GM23338 (cell line): ENCODE results near the gene CACNG7. TPM values are rescaled to one million over a fixed set of nuclear protein-coding genes. Genes with fewer than 3 reads are reported as not detected.

Experiments used
- ATAC-seq: fragments of 200-7000 bp; cut with Tn5 transposase; 3 replicates; pipeline ENCODE4 v1.9.1; 2020
- DNase-seq: peaks from one replicate; pipeline ENCODE4 v3.0.0-alpha.2; 2015; ENCODE audit warnings: low spot score
- H2AFZ ChIP-seq: fragments of 200-600 bp; sonication (generic); 2 replicates; pipeline ENCODE4 v1.8.0; 2016; ENCODE audit warnings: antibody characterized with exemption, mild to moderate bottlenecking, moderate library complexity
- H3F3A ChIP-seq: fragments of 200-600 bp; sonication (generic); replicated peaks from 2 replicates; pipeline ENCODE4 v1.8.0; 2017; ENCODE audit warnings: antibody characterized with exemption, mixed run types, low read depth
- H3K27ac ChIP-seq: fragments of 200-600 bp; sonication (generic); 2 replicates; pipeline ENCODE4 v1.6.1; 2016; ENCODE audit warnings: low read depth
- H3K27me3 ChIP-seq: fragments of 200-600 bp; sonication (generic); 2 replicates; pipeline ENCODE4 v1.8.0; 2016; ENCODE audit warnings: mild to moderate bottlenecking, mixed run types, moderate library complexity; ENCODE audit not compliant: insufficient read depth
- H3K36me3 ChIP-seq: fragments of 200-600 bp; sonication (generic); 2 replicates; pipeline ENCODE4 v1.8.0; 2016; ENCODE audit warnings: mild to moderate bottlenecking; ENCODE audit not compliant: insufficient read depth
- H3K4me1 ChIP-seq: fragments of 200-600 bp; sonication (generic); 2 replicates; pipeline ENCODE4 v1.8.0; 2016; ENCODE audit warnings: mild to moderate bottlenecking, moderate library complexity; ENCODE audit not compliant: insufficient read depth
- H3K4me2 ChIP-seq: fragments of 200-600 bp; sonication (generic); 2 replicates; pipeline ENCODE4 v1.7.1; 2017; ENCODE audit warnings: mixed run types
- H3K4me3 ChIP-seq: fragments of 200-600 bp; sonication (generic); 2 replicates; pipeline ENCODE4 v1.6.1; 2016; ENCODE audit warnings: mixed run types
- H3K79me2 ChIP-seq: fragments of 200-600 bp; sonication (generic); replicated peaks from 2 replicates; pipeline ENCODE4 v1.8.0; 2017; ENCODE audit warnings: mild to moderate bottlenecking; ENCODE audit not compliant: insufficient read depth
- H3K9me2 ChIP-seq: fragments of 200-600 bp; sonication (generic); 2 replicates; pipeline ENCODE4 v1.8.0; 2017; ENCODE audit not compliant: insufficient read depth
- H4K20me1 ChIP-seq: fragments of 200-600 bp; sonication (generic); replicated peaks from 2 replicates; pipeline ENCODE4 v1.8.0; 2017; ENCODE audit warnings: mild to moderate bottlenecking; ENCODE audit not compliant: insufficient read depth
- H3K27ac Mint-ChIP-seq: 2 replicates; pipeline ENCODE4 v1.8.0; 2020; ENCODE audit warnings: inconsistent platforms, mild to moderate bottlenecking, moderate library complexity, mixed read lengths
- H3K27me3 Mint-ChIP-seq: 3 replicates; pipeline ENCODE4 v1.8.0; 2022; ENCODE audit warnings: low read depth, mild to moderate bottlenecking, moderate library complexity, mixed read lengths, inconsistent platforms; ENCODE audit not compliant: insufficient read depth, poor library complexity
- H3K36me3 Mint-ChIP-seq: 3 replicates; pipeline ENCODE4 v1.8.0; 2021; ENCODE audit warnings: low read depth, mild to moderate bottlenecking, inconsistent platforms, moderate library complexity, mixed read lengths
- H3K4me1 Mint-ChIP-seq: 3 replicates; pipeline ENCODE4 v1.8.0; 2020; ENCODE audit warnings: mild to moderate bottlenecking, inconsistent platforms, mixed read lengths
- H3K4me3 Mint-ChIP-seq: 3 replicates; pipeline ENCODE4 v1.8.0; 2021; ENCODE audit warnings: moderate library complexity, mild to moderate bottlenecking, inconsistent platforms, mixed read lengths
- H3K9me3 Mint-ChIP-seq: 3 replicates; pipeline ENCODE4 v1.8.0; 2020; ENCODE audit warnings: moderate library complexity, mild to moderate bottlenecking, inconsistent platforms, mixed read lengths
- CREB1 ChIP-seq: fragments of 250-450 bp; sonication (Bioruptor Pico); IDR thresholded peaks from 2 replicates; pipeline ENCODE4 v1.5.0; 2020; ENCODE audit warnings: low read depth, mild to moderate bottlenecking, moderate library complexity
- EZH2 ChIP-seq: fragments of 200-600 bp; sonication (generic); IDR thresholded peaks from one replicate; pipeline ENCODE4 v1.8.0; 2017; ENCODE audit warnings: antibody characterized with exemption, mild to moderate bottlenecking, low read depth; ENCODE audit not compliant: unreplicated experiment
- EZH2phosphoT487 ChIP-seq: fragments of 200-600 bp; sonication (generic); IDR thresholded peaks from one replicate; pipeline ENCODE4 v1.8.1; 2018; ENCODE audit warnings: antibody characterized with exemption; ENCODE audit not compliant: unreplicated experiment
- JUNB ChIP-seq: IDR thresholded peaks from one replicate; pipeline ENCODE4 v1.6.1; 2016; ENCODE audit warnings: antibody characterized with exemption; ENCODE audit not compliant: unreplicated experiment
- NANOG ChIP-seq: IDR thresholded peaks from 2 replicates; pipeline ENCODE4 v1.6.1; 2016; ENCODE audit warnings: antibody characterized with exemption, borderline replicate concordance
- POLR2AphosphoS5 ChIP-seq: IDR thresholded peaks from 2 replicates; pipeline ENCODE4 v1.6.1; 2016; ENCODE audit warnings: antibody characterized with exemption, low read depth
- STAT1 ChIP-seq: IDR thresholded peaks from one replicate; pipeline ENCODE4 v1.6.1; 2016; ENCODE audit warnings: antibody characterized with exemption; ENCODE audit not compliant: unreplicated experiment
- ZNF114 ChIP-seq: fragments of 250-450 bp; sonication (Bioruptor Pico); IDR thresholded peaks from 2 replicates; pipeline ENCODE4 v1.5.0; 2020; ENCODE audit warnings: mild to moderate bottlenecking, moderate library complexity
- ZNF331 ChIP-seq: fragments of 250-450 bp; sonication (Bioruptor Pico); IDR thresholded peaks from 2 replicates; pipeline ENCODE4 v1.5.0; 2020; ENCODE audit warnings: low read depth, mild to moderate bottlenecking, moderate library complexity
- polyA plus RNA-seq: library from polyadenylated mRNA; unstranded; fragments of >200 nt; fragmentation: Nextera tagmentation; extraction: Ambion mirVana; gene quantifications from 2 replicates; pipeline ENCODE4 v1.2.1, GENCODE V29; 2016
- total RNA-seq: library from RNA; depleted of rRNA; stranded (reverse); fragments of >200 nt; shearing (Covaris generic); gene quantifications from 2 replicates; pipeline ENCODE4 v1.2.3, GENCODE V29; 2014
- TF ChIP-seq, protein P1 (sequence below): fragments of 250-450 bp; sonication (Bioruptor Pico); IDR thresholded peaks from 2 replicates; pipeline ENCODE4 v1.5.0; 2020; ENCODE audit warnings: mild to moderate bottlenecking, moderate library complexity
- TF ChIP-seq, protein P2 (sequence below), 2 experiments: fragments of 200-600 bp in 1 of 2; sonication (generic) in 1 of 2; conservative IDR thresholded peaks; 2 replicates each; pipeline versions ENCODE4 v1.5.1 to v1.6.1; 2016 to 2017; ENCODE audit warnings: antibody characterized with exemption in 2 of 2, low read depth in 2 of 2, mild to moderate bottlenecking in 2 of 2, moderate library complexity in 1 of 2
- TF ChIP-seq, protein P3 (sequence below): IDR thresholded peaks from one replicate; pipeline ENCODE4 v1.6.1; 2018; ENCODE audit warnings: antibody characterized with exemption; ENCODE audit not compliant: unreplicated experiment
- TF ChIP-seq, protein P4 (sequence below): IDR thresholded peaks from 2 replicates; pipeline ENCODE4 v1.6.1; 2016; ENCODE audit warnings: antibody characterized with exemption

Gene CACNG7
- total and polyA plus RNA-seq, 2 experiments from 2014 or later: 9.8 to 15.6 TPM

DNA sequence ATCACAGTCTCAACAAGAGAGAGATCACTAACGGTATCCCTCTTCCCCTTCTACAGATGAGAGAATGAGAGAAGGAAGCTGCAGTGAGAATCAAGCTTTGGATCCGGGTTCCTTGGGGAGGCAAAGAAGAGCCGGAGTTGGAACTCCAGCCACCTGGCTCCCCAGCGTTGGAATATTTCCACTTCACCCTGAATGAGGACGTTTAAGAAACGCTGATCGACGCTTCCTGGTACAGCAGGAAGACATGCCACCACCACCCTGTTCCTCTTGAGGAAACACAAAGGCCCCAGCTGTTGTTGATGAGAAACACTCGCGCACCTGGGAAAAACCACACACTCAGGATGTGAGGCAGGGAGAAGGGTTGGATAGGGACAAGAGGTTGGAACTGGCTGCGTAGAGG, 42.4 kb downstream of the CACNG7 start:
- H3K79me2 ChIP-seq: no peaks in the 10 kb centered on the region
- no peaks in the 10 kb centered on the region for H3K36me3 ChIP-seq
- peaks cover 3% of the 10 kb centered on the region; the same call in 2 of the 3 replicates for H3K36me3 Mint-ChIP-seq
- H3K9me3 Mint-ChIP-seq: no peaks in the 10 kb centered on the region; the same call in 2 of the 3 replicates
- H2AFZ ChIP-seq: no peak overlapping the region
- H4K20me1 ChIP-seq: no peaks in the 10 kb centered on the region
- H3K27ac Mint-ChIP-seq: no peak overlapping the region
- H3K4me3 Mint-ChIP-seq: no peak overlapping the region
- no peak overlapping the region for H3K27ac ChIP-seq
- no peak for ATAC-seq
- H3F3A ChIP-seq: peaks cover 7% of the 10 kb centered on the region; the same call in 1 of the 2 replicates
- peaks cover 26% of the 10 kb centered on the region for H3K4me1 ChIP-seq
- no peak overlapping the region for H3K4me2 ChIP-seq
- DNase-seq: peak; percentile 51
- no peaks in the 10 kb centered on the region; the same call in 1 of the 2 replicates for H3K9me2 ChIP-seq
- no peak overlapping the region for H3K4me3 ChIP-seq
- peaks cover 9% of the 10 kb centered on the region for H3K27me3 Mint-ChIP-seq
- TF ChIP-seq, protein P1, sequence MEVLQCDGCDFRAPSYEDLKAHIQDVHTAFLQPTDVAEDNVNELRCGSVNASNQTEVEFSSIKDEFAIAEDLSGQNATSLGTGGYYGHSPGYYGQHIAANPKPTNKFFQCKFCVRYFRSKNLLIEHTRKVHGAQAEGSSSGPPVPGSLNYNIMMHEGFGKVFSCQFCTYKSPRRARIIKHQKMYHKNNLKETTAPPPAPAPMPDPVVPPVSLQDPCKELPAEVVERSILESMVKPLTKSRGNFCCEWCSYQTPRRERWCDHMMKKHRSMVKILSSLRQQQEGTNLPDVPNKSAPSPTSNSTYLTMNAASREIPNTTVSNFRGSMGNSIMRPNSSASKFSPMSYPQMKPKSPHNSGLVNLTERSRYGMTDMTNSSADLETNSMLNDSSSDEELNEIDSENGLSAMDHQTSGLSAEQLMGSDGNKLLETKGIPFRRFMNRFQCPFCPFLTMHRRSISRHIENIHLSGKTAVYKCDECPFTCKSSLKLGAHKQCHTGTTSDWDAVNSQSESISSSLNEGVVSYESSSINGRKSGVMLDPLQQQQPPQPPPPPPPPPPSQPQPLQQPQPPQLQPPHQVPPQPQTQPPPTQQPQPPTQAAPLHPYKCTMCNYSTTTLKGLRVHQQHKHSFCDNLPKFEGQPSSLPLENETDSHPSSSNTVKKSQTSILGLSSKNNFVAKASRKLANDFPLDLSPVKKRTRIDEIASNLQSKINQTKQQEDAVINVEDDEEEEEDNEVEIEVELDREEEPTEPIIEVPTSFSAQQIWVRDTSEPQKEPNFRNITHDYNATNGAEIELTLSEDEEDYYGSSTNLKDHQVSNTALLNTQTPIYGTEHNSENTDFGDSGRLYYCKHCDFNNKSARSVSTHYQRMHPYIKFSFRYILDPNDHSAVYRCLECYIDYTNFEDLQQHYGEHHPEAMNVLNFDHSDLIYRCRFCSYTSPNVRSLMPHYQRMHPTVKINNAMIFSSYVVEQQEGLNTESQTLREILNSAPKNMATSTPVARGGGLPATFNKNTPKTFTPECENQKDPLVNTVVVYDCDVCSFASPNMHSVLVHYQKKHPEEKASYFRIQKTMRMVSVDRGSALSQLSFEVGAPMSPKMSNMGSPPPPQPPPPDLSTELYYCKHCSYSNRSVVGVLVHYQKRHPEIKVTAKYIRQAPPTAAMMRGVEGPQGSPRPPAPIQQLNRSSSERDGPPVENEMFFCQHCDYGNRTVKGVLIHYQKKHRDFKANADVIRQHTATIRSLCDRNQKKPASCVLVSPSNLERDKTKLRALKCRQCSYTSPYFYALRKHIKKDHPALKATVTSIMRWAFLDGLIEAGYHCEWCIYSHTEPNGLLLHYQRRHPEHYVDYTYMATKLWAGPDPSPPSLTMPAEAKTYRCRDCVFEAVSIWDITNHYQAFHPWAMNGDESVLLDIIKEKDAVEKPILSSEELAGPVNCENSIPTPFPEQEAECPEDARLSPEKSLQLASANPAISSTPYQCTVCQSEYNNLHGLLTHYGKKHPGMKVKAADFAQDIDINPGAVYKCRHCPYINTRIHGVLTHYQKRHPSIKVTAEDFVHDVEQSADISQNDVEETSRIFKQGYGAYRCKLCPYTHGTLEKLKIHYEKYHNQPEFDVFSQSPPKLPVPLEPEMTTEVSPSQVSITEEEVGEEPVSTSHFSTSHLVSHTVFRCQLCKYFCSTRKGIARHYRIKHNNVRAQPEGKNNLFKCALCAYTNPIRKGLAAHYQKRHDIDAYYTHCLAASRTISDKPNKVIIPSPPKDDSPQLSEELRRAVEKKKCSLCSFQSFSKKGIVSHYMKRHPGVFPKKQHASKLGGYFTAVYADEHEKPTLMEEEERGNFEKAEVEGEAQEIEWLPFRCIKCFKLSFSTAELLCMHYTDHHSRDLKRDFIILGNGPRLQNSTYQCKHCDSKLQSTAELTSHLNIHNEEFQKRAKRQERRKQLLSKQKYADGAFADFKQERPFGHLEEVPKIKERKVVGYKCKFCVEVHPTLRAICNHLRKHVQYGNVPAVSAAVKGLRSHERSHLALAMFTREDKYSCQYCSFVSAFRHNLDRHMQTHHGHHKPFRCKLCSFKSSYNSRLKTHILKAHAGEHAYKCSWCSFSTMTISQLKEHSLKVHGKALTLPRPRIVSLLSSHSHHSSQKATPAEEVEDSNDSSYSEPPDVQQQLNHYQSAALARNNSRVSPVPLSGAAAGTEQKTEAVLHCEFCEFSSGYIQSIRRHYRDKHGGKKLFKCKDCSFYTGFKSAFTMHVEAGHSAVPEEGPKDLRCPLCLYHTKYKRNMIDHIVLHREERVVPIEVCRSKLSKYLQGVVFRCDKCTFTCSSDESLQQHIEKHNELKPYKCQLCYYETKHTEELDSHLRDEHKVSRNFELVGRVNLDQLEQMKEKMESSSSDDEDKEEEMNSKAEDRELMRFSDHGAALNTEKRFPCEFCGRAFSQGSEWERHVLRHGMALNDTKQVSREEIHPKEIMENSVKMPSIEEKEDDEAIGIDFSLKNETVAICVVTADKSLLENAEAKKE (CRISPR knock-in tag): no peak
- TF ChIP-seq POLR2AphosphoS5 (no peak), NANOG (no peak), JUNB (no peak), EZH2phosphoT487 (no peak), ZNF114 (no peak), ZNF331 (no peak), STAT1 (no peak), CREB1 (CRISPR knock-in tag) (no peak), EZH2 (no peak)
- TF ChIP-seq, protein P2, sequence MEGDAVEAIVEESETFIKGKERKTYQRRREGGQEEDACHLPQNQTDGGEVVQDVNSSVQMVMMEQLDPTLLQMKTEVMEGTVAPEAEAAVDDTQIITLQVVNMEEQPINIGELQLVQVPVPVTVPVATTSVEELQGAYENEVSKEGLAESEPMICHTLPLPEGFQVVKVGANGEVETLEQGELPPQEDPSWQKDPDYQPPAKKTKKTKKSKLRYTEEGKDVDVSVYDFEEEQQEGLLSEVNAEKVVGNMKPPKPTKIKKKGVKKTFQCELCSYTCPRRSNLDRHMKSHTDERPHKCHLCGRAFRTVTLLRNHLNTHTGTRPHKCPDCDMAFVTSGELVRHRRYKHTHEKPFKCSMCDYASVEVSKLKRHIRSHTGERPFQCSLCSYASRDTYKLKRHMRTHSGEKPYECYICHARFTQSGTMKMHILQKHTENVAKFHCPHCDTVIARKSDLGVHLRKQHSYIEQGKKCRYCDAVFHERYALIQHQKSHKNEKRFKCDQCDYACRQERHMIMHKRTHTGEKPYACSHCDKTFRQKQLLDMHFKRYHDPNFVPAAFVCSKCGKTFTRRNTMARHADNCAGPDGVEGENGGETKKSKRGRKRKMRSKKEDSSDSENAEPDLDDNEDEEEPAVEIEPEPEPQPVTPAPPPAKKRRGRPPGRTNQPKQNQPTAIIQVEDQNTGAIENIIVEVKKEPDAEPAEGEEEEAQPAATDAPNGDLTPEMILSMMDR (conservative IDR thresholded peaks at IDR 0.05; ENCODE audit: low read depth in 2 of 2): no peak
- TF ChIP-seq, protein P3, sequence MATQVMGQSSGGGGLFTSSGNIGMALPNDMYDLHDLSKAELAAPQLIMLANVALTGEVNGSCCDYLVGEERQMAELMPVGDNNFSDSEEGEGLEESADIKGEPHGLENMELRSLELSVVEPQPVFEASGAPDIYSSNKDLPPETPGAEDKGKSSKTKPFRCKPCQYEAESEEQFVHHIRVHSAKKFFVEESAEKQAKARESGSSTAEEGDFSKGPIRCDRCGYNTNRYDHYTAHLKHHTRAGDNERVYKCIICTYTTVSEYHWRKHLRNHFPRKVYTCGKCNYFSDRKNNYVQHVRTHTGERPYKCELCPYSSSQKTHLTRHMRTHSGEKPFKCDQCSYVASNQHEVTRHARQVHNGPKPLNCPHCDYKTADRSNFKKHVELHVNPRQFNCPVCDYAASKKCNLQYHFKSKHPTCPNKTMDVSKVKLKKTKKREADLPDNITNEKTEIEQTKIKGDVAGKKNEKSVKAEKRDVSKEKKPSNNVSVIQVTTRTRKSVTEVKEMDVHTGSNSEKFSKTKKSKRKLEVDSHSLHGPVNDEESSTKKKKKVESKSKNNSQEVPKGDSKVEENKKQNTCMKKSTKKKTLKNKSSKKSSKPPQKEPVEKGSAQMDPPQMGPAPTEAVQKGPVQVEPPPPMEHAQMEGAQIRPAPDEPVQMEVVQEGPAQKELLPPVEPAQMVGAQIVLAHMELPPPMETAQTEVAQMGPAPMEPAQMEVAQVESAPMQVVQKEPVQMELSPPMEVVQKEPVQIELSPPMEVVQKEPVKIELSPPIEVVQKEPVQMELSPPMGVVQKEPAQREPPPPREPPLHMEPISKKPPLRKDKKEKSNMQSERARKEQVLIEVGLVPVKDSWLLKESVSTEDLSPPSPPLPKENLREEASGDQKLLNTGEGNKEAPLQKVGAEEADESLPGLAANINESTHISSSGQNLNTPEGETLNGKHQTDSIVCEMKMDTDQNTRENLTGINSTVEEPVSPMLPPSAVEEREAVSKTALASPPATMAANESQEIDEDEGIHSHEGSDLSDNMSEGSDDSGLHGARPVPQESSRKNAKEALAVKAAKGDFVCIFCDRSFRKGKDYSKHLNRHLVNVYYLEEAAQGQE: no peak
- TF ChIP-seq, protein P4, sequence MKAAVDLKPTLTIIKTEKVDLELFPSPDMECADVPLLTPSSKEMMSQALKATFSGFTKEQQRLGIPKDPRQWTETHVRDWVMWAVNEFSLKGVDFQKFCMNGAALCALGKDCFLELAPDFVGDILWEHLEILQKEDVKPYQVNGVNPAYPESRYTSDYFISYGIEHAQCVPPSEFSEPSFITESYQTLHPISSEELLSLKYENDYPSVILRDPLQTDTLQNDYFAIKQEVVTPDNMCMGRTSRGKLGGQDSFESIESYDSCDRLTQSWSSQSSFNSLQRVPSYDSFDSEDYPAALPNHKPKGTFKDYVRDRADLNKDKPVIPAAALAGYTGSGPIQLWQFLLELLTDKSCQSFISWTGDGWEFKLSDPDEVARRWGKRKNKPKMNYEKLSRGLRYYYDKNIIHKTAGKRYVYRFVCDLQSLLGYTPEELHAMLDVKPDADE: no peak
- peaks cover 32% of the 10 kb centered on the region for H3K4me1 Mint-ChIP-seq
- no peaks in the 10 kb centered on the region; the same call in 1 of the 2 replicates for H3K27me3 ChIP-seq
